Caco-2 (cell line): ENCODE data around the gene IL1RAPL2. TPM values are rescaled to one million over a fixed set of nuclear protein-coding genes. Genes with fewer than 3 reads are reported as not detected.

Experiments
- BruUV-seq: library from RNA; stranded (reverse); fragments of 400-500 nt; replicated peaks from 2 replicates; lab custom pipeline; 2021; lab: Mats Ljungman, UMichigan
- CTCF ChIA-PET: fragments of 300-600 bp; sonication (Branson Sonifier 250); formaldehyde crosslinking; loops from one replicate; lab custom pipeline; 2022; ENCODE audit warnings: antibody characterized with exemption; lab: Charles Lee
- POLR2A ChIA-PET: fragments of 300-600 bp; sonication (Branson Sonifier 250); formaldehyde crosslinking; loops from one replicate; lab custom pipeline; 2022; ENCODE audit warnings: antibody characterized with exemption; lab: Charles Lee
- DNase-seq, 2 experiments: peaks; one replicate each; pipeline versions ENCODE4 v3.0.0 to v3.0.0-alpha.2; 2020 to 2022
- H3K27me3 ChIP-seq: replicated peaks from 2 replicates; pipeline ENCODE4 v1.6.0; 2011; ENCODE audit warnings: low read length; ENCODE audit not compliant: control insufficient read depth, insufficient read depth
- H3K36me3 ChIP-seq: 2 replicates; pipeline ENCODE4 v1.5.1; 2011; ENCODE audit warnings: low read length; ENCODE audit not compliant: control insufficient read depth, insufficient read depth
- H3K4me1 ChIP-seq: fragments of 250-450 bp; sonication (Bioruptor Pico); 2 replicates; pipeline ENCODE4 v1.5.1; 2020; ENCODE audit warnings: mild to moderate bottlenecking
- H3K4me3 ChIP-seq: 2 replicates; pipeline ENCODE4 v1.5.1; 2011; ENCODE audit warnings: low read depth, mild to moderate bottlenecking, control low read depth, low read length
- H3K9me3 ChIP-seq: fragments of 250-450 bp; sonication (Bioruptor Pico); 2 replicates; pipeline ENCODE4 v1.5.1; 2020; ENCODE audit warnings: mild to moderate bottlenecking, moderate library complexity
- H3K27ac Mint-ChIP-seq: one replicate; pipeline ENCODE4 v1.8.0; 2022; ENCODE audit warnings: mixed read lengths; ENCODE audit not compliant: unreplicated experiment
- H3K27me3 Mint-ChIP-seq: one replicate; pipeline ENCODE4 v1.8.0; 2022; ENCODE audit warnings: mixed read lengths; ENCODE audit not compliant: insufficient read depth, unreplicated experiment
- H3K36me3 Mint-ChIP-seq: one replicate; pipeline ENCODE4 v1.8.0; 2022; ENCODE audit warnings: mild to moderate bottlenecking, mixed read lengths; ENCODE audit not compliant: insufficient read depth, unreplicated experiment
- H3K4me1 Mint-ChIP-seq: one replicate; pipeline ENCODE4 v1.8.0; 2022; ENCODE audit warnings: low read depth, mixed read lengths; ENCODE audit not compliant: unreplicated experiment
- H3K4me3 Mint-ChIP-seq: one replicate; pipeline ENCODE4 v1.8.0; 2022; ENCODE audit warnings: mild to moderate bottlenecking, moderate library complexity, mixed read lengths; ENCODE audit not compliant: unreplicated experiment
- H3K9me3 Mint-ChIP-seq: one replicate; pipeline ENCODE4 v1.8.0; 2022; ENCODE audit warnings: mixed read lengths; ENCODE audit not compliant: unreplicated experiment
- CTCF ChIP-seq, 2 experiments: fragments of 200-600 bp in 1 of 2; IDR thresholded peaks; 1 replicate in 1 of 2; 2 replicates in 1 of 2; pipeline versions ENCODE4 v1.5.1 to v1.8.0; 2011 to 2022; ENCODE audit warnings: antibody characterized with exemption in 1 of 2, control low read depth in 1 of 2, inconsistent platforms in 1 of 2, low read depth in 1 of 2, low read length in 1 of 2, mild to moderate bottlenecking in 1 of 2, moderate library complexity in 1 of 2; ENCODE audit not compliant: insufficient read depth in 1 of 2, severe bottlenecking in 1 of 2, unreplicated experiment in 1 of 2
- intact Hi-C: fragments of 100-400 bp; cut with micrococcal nuclease; formaldehyde crosslinking; loops from one replicate; pipeline ENCODE4 v1.10.0; 2022; ENCODE audit not compliant: unreplicated experiment
- total RNA-seq: library from RNA; stranded (reverse); gene quantifications from 2 replicates; pipeline ENCODE4 v1.2.3, GENCODE V29; 2022

The IL1RAPL2 gene
- total RNA-seq, 1 experiment from 2014 or later, result not detected

- Histone ChIP-seq H3K4me1 (no peaks in the 10 kb centered on the region), H3K27me3 (no peaks in the 10 kb centered on the region), H3K4me3 (no peak overlapping the region), H3K9me3 (no peaks in the 10 kb centered on the region), H3K36me3 (no peaks in the 10 kb centered on the region)
- H3K27ac Mint-ChIP-seq, result no peak overlapping the region
- no TSS peak for BruUV-seq
- CTCF ChIA-PET, result no interaction called here
- no peak for TF ChIP-seq CTCF (IDR thresholded peaks at IDR 0.05; ENCODE audit: insufficient read depth in 1 of 2, low read depth in 1 of 2, low read length in 1 of 2, severe bottlenecking in 1 of 2, unreplicated experiment in 1 of 2)
- H3K4me1 Mint-ChIP-seq, result no peaks in the 10 kb centered on the region
- H3K36me3 Mint-ChIP-seq, result no peaks in the 10 kb centered on the region
- no peaks in the 10 kb centered on the region for H3K9me3 Mint-ChIP-seq
- H3K4me3 Mint-ChIP-seq, result no peak overlapping the region
- POLR2A ChIA-PET, result no interaction called here
- H3K27me3 Mint-ChIP-seq, result no peaks in the 10 kb centered on the region
- intact Hi-C loops, result no loop called here
- DNase-seq, result no peak
Measured at GRCh38 chrX:105752338-105752956, 1186.4 kb downstream of the IL1RAPL2 start.

- no peak overlapping the region for H3K4me3 Mint-ChIP-seq
- Histone ChIP-seq H3K4me1 (no peaks in the 10 kb centered on the region), H3K9me3 (no peaks in the 10 kb centered on the region), H3K27me3 (no peaks in the 10 kb centered on the region), H3K4me3 (no peak overlapping the region), H3K36me3 (no peaks in the 10 kb centered on the region)
- no peaks in the 10 kb centered on the region for H3K36me3 Mint-ChIP-seq
- no peak for DNase-seq
- no peak overlapping the region for H3K27ac Mint-ChIP-seq
- intact Hi-C loops, result no loop called here
- no peaks in the 10 kb centered on the region for H3K27me3 Mint-ChIP-seq
- POLR2A ChIA-PET, result no interaction called here
- CTCF ChIA-PET, result no interaction called here
- BruUV-seq, result no TSS peak
- no peak for TF ChIP-seq CTCF (IDR thresholded peaks at IDR 0.05; ENCODE audit: insufficient read depth in 1 of 2, low read depth in 1 of 2, low read length in 1 of 2, severe bottlenecking in 1 of 2, unreplicated experiment in 1 of 2)
- H3K9me3 Mint-ChIP-seq, result no peaks in the 10 kb centered on the region
- H3K4me1 Mint-ChIP-seq, result no peaks in the 10 kb centered on the region
Measured at GRCh38 chrX:105753411-105753810, 1187.4 kb downstream of the IL1RAPL2 start.

- no peaks in the 10 kb centered on the region for H3K36me3 Mint-ChIP-seq
- H3K4me3 Mint-ChIP-seq, result no peak overlapping the region
- no peaks in the 10 kb centered on the region for H3K9me3 Mint-ChIP-seq
- no TSS peak for BruUV-seq
- Histone ChIP-seq H3K9me3 (no peaks in the 10 kb centered on the region), H3K27me3 (no peaks in the 10 kb centered on the region), H3K36me3 (no peaks in the 10 kb centered on the region), H3K4me1 (no peaks in the 10 kb centered on the region), H3K4me3 (no peak overlapping the region)
- no peaks in the 10 kb centered on the region for H3K4me1 Mint-ChIP-seq
- no peak overlapping the region for H3K27ac Mint-ChIP-seq
- ChIA-PET POLR2A (no interaction called here), CTCF (no interaction called here)
- intact Hi-C loops, result no loop called here
- TF ChIP-seq CTCF (IDR thresholded peaks at IDR 0.05; ENCODE audit: insufficient read depth in 1 of 2, low read depth in 1 of 2, low read length in 1 of 2, severe bottlenecking in 1 of 2, unreplicated experiment in 1 of 2), result no peak
- no peak for DNase-seq
- no peaks in the 10 kb centered on the region for H3K27me3 Mint-ChIP-seq
Measured at GRCh38 chrX:105754286-105754964, 1188.4 kb downstream of the IL1RAPL2 start.
